Measurements from ENCODE around the gene RAB4B.
"Not testable (repeated sequence)": the region's sequence is repeated elsewhere in the genome, so short reads cannot be mapped to it uniquely, and the experiment has no call there.

The RAB4B gene

DNA sequence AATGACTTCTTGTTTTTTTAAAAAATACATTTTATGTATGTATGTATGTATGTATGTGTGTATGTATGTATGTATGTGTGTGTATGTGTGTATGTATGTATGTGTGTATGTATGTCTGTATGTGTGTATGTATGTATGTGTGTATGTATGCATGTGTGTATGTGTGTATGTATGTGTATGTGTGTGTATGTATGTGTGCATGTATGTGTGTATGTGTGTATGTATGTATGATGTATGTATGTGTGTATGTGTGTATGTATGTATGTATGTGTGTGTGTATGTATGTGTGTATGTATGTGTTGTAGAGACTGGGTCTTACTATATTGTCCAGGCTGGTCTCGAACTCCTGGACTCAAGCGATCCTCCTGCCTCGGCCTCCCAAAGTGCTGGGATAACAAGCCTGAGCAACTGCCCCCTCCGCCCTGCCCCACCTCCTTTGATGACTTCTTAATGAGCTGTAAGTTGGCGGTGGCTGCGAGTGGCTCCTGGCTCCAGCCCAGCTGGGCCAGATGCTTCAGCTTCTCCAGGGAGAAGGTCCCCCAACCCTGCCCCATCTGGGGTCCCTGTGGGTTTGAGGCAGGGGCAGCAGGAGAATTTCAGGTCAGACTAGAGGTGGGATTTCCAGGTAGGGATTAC, 47.5 kb downstream of the RAB4B start:
- not testable (repeated sequence) for DNase-seq

DNA sequence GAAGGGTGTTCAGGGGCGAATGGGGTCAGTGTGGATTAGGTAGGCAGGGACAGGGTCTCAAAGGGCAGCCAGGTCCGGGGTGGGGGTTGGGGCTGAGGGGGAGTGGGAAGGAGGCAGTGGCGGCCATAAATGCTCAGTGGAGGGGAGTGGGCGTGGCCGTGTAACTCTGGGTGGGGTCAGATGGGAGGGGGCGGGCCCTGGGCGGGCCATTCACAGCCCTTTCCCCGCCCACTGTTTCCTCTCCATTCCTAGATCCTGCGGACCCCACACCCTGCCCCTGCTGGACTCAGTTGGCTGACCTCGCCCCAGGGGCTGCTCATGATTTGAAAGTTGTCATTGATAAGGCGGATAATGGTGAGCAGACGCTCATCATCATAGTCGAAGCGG, 48.3 kb downstream of the RAB4B start:
- DNase-seq = not testable (repeated sequence)

DNA sequence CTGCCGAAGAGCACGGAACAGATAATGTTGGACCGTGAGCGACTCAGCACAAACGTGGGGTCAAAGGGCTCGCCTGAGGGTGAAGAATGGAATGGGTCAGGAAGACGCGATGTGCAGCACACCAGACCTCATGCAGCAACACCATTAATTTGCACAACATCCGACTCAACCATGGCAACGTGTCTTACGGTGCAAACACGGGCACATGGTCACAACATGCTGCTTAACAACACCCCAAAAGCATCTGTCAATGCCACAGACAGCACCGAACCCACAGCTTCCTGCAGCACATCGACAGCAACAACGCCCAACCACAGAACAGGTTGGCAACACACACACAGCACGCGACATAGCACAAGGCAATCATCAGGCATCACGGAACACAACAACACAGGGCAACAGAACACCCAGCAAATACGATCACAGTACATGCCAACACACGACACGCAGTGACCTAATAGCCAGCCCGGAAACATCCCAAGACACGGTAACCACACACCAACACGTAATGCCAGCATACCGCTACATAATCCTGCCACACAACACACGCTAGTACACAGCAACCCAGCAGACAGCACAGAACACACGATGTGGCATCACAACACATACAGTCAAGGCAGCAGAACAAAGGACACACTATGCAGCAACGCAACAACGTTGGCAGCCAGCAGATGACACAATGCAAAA, 48.8 kb downstream of the RAB4B start:
- DNase-seq = not testable (repeated sequence)

DNA sequence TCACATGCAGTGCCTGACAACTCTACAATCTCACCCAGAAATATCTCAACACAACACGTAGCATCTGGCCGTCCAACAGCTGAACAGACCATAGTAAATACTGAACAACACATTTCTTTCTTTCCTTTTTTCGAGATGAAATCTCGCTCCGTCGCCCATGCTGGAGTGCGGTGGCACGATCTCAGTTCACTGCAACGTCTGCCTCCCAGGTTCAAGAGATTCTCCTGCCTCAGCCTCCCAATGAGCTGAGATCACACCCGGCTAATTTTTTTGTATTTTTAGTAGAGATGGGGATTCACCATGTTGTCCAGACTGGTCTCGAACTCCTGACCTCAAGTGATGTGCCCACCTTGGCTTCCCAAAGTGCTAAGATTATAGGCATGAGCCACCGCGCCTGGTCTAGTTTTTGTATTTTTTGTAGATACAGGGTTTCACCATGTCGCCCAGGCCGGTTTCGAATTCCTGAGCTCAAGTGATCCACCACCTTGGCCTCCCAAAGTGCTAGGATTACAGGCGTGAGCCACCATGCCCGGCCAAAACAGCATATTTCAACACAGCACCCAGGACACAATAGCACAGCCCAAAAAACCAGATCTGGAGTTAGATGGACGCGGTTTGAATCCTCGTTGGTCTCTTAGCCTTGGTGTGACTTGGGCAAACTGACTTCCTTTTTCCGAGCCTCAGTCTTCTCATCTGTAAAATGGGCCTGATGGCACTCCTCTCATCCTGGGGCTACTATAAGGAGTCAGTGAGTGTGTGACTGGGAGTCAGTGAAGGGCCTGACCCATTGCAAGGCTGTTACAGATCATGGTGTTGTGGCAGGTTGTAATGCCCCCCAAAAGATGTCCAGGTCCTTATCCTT, 49.6 kb downstream of the RAB4B start:
- no peak for DNase-seq

DNA sequence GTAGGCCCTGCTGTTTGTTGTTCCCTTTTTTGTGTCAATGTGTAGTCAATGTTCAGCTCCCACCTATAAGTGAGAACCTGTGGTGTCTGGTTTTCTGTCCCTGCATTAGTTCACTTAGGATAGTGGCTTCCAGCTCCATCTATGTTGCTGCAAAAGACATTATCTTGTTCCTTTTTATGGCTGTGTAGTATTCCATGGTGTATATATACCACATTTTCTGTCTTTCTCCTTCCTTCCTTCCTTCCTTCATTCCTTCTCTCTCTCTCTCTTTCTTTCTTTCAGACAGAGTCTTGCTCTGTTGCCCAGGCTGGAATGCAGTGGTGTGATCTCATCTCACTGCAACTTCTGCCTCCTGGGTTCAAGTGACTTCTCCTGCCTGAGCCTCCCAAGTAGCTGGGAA, 51.2 kb downstream of the RAB4B start:
- DNase-seq = no peak

DNA sequence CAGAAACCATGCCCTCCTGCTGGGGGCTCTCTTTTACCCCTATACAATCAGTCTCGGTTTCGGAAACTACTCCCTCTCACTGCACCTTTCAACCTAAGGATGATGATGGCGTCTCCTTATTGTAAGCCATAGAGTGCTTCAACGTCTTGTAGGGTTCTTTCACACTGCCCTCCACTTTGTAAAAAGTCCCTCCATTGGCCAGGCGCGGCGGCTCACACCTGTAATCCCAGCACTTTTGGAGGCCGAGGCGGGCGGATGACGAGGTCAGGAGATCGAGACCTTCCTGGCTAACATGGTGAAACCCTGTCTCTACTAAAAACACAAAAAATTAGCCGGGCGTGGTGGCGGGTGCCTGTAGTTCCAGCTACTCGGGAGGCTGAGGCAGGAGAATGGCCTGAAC, 52.7 kb downstream of the RAB4B start:
- DNase-seq = not testable (repeated sequence)

DNA sequence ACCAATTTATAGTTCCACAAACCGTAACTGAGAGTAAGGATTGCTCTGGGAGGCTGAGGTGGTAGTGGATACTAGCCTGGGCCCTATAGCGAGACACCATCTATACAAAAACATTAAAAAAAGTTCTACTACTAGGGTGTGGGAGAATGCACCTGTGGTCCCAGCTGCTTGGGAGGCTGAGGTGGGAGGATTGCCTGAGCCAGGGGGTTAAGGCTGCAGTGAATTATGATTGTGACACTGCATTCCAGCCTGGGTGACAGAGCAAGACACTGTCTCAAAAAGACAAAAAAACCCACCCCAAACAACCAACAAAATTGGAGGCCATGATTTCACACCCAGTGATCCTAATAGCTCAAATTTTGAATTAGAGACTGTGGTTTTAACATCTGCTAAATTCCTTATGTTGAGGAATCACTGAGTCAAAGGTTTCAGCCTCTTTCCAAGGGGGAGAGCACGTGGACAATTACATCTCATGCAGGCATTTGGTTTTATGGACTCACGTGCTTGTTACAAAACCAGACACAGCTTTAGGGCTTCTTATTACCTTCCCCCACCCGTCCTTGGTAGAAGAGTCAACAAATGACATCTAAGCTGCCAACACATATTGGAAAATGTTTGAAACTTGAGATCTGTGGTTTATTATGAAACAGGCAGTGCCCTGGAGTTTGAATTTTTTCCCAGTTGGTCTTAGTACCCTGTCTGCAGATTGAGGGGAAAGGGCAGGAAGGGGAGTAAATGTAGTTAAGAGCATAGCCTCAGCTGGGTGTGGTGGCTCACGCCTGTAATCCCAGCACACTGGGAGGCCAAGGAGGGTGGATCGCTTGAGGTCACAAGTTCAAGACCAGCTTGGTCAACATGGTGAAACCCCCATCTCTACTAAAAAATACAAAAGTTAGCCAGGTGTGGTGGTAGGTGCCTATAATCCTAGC, 53.7 kb downstream of the RAB4B start:
- DNase-seq = peak; percentile 72

DNA sequence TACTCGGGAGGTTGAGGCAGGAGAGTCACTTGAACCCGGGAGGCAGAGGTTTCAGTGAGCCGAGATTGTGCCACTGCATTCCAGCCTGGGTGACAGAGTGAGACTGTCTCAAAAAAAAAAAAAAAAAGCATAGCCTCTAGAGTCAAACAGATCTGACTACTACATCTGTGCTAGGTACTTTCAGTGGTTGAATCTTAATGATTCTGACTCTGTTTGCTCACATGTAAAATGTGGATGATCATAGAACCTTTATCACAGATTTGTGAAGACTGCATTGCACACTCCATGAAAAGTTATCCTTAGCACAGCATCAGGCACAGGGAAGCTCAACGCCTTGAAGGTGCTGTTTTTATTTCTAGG, 54.4 kb downstream of the RAB4B start:
- not testable (repeated sequence) for DNase-seq

DNA sequence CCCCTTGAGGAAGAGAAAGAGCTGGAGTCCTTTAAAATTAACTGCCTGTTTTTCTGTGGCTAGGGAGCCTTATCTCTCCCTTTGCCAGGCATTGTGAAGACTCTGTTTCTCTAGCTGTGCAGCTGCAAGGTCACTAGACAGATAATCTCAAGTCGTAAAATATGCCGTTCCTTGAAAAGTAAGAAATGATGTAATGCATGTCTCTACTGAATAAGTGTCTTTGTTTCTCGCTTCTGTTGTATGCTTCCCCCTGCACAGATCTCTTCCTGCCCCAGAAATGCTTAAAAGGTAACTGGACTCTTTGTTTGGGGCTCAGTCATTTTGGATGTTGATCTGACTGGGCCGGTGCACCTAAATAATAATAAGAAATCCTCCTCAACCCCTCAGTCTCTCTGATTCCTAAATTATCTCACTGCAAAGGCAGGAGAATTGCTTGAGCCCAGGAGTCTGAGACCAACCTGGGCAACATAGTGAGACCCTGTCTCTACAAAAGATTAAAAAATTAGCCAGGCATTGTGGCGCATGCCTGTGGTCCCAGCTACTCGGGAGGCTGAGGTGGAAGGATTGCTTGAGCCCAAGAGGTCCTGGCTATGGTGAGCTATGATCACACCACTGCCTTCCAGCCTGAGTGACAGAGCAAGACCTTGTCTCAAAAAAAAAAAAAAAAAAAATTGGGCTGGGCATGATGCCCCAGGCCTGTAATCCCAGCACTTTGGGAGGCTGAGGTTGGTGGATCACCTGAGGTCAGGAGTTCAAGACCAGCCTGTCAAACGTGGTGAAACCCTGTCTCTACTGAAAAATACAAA, 55.9 kb downstream of the RAB4B start:
- DNase-seq = not testable (repeated sequence)

DNA sequence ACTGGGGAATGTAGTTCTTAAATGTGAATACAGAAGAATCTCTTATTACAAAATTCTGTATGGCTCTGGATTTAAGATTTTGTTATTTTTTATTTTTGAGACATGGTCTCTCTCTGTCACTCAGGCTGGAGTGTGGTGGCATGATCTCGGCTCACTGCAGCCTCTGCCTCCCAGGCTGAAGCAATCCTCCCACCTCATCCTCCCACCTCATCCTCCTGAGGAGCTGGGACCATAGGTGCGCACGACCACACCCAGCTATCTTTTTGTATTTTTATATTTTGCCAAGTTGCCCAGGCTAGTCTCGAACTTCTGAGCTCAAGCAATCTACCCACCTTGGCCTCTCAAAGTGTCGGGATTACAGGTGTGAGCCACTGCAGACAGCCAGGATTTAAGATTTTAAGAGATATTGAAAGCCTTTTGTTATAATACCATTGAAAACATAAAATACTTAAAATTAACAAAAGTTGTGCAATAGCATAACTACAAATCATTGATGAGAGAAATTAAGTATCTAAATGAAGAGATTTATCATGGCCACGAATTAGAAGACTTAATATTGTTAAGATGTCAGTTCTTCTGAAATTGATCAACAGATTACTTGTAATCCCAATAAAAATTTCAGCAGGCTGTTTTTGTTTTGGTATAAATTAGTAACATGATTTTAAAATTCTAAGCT, 58.8 kb downstream of the RAB4B start:
- DNase-seq = no peak

DNA sequence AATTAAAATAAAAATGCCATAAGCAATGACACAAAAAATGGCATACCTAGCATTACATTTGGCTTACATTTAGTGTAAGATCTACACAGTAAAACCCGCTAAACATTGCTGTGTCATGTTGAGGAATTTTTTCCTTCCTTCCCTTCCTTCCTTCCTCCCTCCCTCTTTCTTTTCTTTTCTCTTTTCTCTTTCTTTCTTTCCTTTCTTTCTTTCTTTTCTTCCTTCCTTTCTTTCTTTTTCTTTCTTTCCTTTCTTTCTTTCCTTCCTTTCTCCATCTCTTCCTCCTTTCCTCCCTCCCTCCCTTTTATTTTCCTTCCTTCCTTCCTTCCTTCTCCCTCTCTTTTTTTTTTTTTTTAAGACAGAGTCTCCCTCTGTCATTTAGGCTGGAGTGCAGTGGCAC, 60.4 kb downstream of the RAB4B start:
- not testable (repeated sequence) for DNase-seq

DNA sequence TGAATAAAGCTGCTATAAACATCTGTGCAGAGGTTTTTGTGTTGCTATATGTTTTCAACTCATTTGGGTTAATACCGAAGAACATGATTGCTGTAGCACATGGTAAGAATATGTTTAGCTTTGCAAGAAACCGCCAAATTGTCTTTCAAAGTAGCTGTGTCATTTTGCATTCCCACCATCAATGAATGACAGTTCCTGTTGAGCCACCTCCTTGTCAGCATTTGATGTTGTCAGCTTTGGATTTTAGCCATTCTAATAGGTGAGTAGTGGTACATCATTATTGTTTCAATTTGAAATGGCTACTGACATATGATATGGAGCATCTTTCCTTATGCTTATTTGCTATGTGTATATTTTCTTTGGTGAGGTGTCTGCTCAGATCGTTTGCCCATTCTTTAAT, 64.0 kb downstream of the RAB4B start:
- not testable (repeated sequence) for DNase-seq

DNA sequence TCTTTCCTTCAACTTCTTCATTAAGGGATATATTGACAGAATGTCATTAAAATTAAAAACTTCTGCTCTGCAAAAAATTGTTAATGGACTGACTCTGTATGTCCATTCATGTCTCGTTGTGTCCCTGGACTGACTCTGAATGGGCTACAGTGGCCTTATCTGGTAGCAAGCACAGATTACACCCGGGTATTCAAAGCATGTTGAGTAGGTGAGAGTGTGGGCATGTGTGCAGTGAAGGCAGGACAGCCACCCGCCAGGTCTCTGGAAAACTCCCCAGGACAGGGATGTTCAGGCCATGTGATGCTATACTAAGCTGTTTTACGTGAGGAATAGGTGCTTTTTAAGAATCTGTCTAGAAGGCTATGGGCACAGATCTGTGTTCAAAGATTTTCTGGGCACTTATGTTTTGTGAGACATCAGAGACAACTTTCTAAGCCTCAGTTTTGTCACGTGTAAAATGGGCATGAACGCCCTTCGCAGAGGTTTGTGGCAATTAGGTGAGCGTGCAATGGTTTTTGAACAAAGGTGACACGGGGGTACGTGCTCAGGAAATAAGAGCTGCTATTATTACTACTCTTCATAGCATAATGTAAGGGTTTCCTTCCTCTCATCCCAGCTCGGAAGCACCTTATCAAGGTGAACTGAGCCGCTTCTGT, 65.1 kb downstream of the RAB4B start:
- not testable (repeated sequence) for DNase-seq

DNA sequence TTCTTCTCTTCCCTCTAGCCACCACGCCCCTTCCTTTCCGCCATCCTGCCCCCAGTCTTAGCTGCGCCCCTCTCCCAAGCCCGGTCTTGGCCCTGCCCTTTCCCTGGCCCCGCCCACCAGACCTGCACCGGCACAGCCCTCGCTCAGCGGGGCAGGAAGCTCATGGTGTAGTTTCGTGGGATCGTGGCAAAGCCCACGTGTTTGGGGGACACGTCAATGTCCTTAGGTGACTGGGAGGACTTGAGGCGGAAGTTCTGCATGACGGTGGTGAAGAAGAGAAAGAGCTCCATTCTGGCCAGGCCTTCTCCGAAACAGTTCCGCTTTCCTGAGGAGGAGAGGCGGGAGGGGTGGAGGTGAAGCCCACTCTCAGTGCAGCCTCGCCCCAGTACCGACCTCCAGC, 65.6 kb downstream of the RAB4B start:
- not testable (repeated sequence) for DNase-seq

All from NCI-H2171 treated with DMSO at 0.1 percent for 48 hours (cell line).